Astrocyte of the spinal cord (primary cell): ENCODE measurements around the gene ARHGAP26.

Experiments used
- DNase-seq: peaks from one replicate; pipeline ENCODE4 v3.0.0; 2011; ENCODE audit warnings: low read depth, low spot score
- H3K4me3 ChIP-seq: 2 replicates; pipeline ENCODE4 v1.5.1; 2011; ENCODE audit warnings: low read depth, mild to moderate bottlenecking, low read length, moderate library complexity
- CTCF ChIP-seq: IDR thresholded peaks from 2 replicates; pipeline ENCODE4 v1.5.1; 2012; ENCODE audit warnings: low read depth, mild to moderate bottlenecking, low read length, inconsistent platforms
- in situ Hi-C: cut with HindIII; loops from 2 replicates; pipeline ENCODE4 v1.10.0; 2017; ENCODE audit warnings: low sequenced_read_pairs

Gene ARHGAP26

GRCh38 chr5:142803428-142804125 lies 33.4 kb downstream of the ARHGAP26 start:
- TF ChIP-seq CTCF = no peak
- in situ Hi-C loops = no loop called here
- H3K4me3 ChIP-seq = no peak overlapping the region
- no peak for DNase-seq

GRCh38 chr5:142805339-142805738 lies 35.2 kb downstream of the ARHGAP26 start:
- no peak overlapping the region for H3K4me3 ChIP-seq
- no peak for TF ChIP-seq CTCF
- no peak for DNase-seq
- in situ Hi-C loops = no loop called here

- TF ChIP-seq CTCF = no peak
- no peak for DNase-seq
- H3K4me3 ChIP-seq = no peak overlapping the region
- in situ Hi-C loops = no loop called here
Measured at GRCh38 chr5:142806841-142807267, 36.7 kb downstream of the ARHGAP26 start.

- in situ Hi-C loops = no loop called here
- no peak overlapping the region for H3K4me3 ChIP-seq
- DNase-seq = no peak
- TF ChIP-seq CTCF = no peak
Measured at GRCh38 chr5:142807372-142807911, 37.3 kb downstream of the ARHGAP26 start.

GRCh38 chr5:142808878-142809598 lies 38.9 kb downstream of the ARHGAP26 start:
- TF ChIP-seq CTCF = no peak
- in situ Hi-C loops = no loop called here
- H3K4me3 ChIP-seq = no peak overlapping the region
- no peak for DNase-seq

- TF ChIP-seq CTCF = no peak
- no peak for DNase-seq
- in situ Hi-C loops = no loop called here
- H3K4me3 ChIP-seq = no peak overlapping the region
Measured at GRCh38 chr5:142810081-142810480, 39.9 kb downstream of the ARHGAP26 start.
